Osteoblast (primary cell): Measurements from ENCODE around the gene UNC5C. TPM values are rescaled to one million over a fixed set of nuclear protein-coding genes. Genes with fewer than 3 reads are reported as not detected.

Source experiments
- DNase-seq: peaks from one replicate; pipeline ENCODE4 v3.0.0; 2011; ENCODE audit warnings: low spot score, mixed read lengths; ENCODE audit not compliant: insufficient read length; ENCODE audit errors: missing footprints
- H2AFZ ChIP-seq: 2 replicates; pipeline ENCODE4 v1.6.0; 2011; ENCODE audit warnings: mild to moderate bottlenecking, low read length
- H3K27ac ChIP-seq: 2 replicates; pipeline ENCODE4 v1.5.1; 2011; ENCODE audit warnings: mild to moderate bottlenecking, low read depth, low read length, moderate library complexity
- H3K27me3 ChIP-seq: 2 replicates; pipeline ENCODE4 v1.6.0; 2012; ENCODE audit warnings: mild to moderate bottlenecking, control low read depth, inconsistent platforms, low read length, moderate library complexity; ENCODE audit not compliant: insufficient read depth
- H3K36me3 ChIP-seq: 2 replicates; pipeline ENCODE4 v1.5.1; 2011; ENCODE audit warnings: mild to moderate bottlenecking, low read length, control low read depth, moderate library complexity; ENCODE audit not compliant: insufficient read depth
- H3K4me1 ChIP-seq: 2 replicates; pipeline ENCODE4 v1.5.1; 2011; ENCODE audit warnings: mild to moderate bottlenecking, low read length, control low read depth, moderate library complexity; ENCODE audit not compliant: insufficient read depth
- H3K4me2 ChIP-seq: 2 replicates; pipeline ENCODE4 v1.6.0; 2011; ENCODE audit warnings: mild to moderate bottlenecking, low read length; ENCODE audit not compliant: insufficient read depth
- H3K4me3 ChIP-seq: fragments of 200-600 bp; sonication (generic); 3 replicates; pipeline ENCODE4 v1.5.1; 2012; ENCODE audit warnings: mild to moderate bottlenecking, low read length, inconsistent platforms; ENCODE audit not compliant: insufficient read depth
- H3K79me2 ChIP-seq: 2 replicates; pipeline ENCODE4 v1.6.0; 2012; ENCODE audit warnings: mild to moderate bottlenecking, low read length, control low read depth, inconsistent platforms; ENCODE audit not compliant: insufficient read depth
- H3K9me3 ChIP-seq: 2 replicates; pipeline ENCODE4 v1.5.1; 2011; ENCODE audit warnings: low read depth, low read length, control low read depth
- H4K20me1 ChIP-seq: 2 replicates; pipeline ENCODE4 v1.6.0; 2012; ENCODE audit warnings: mild to moderate bottlenecking, low read length, control low read depth; ENCODE audit not compliant: insufficient read depth
- total RNA-seq: library from RNA; depleted of rRNA; stranded (reverse); fragments of >200 nt; gene quantifications from 2 replicates; pipeline ENCODE4 v1.2.3, GENCODE V29; 2012
- TF ChIP-seq, protein P1 (sequence below): IDR thresholded peaks from 2 replicates; pipeline ENCODE4 v1.5.1; 2011; ENCODE audit warnings: mild to moderate bottlenecking, low read depth, low read length, moderate library complexity; ENCODE audit errors: extremely low read depth

The UNC5C gene
- total RNA-seq, 1 donor: 9.0 TPM

DNA sequence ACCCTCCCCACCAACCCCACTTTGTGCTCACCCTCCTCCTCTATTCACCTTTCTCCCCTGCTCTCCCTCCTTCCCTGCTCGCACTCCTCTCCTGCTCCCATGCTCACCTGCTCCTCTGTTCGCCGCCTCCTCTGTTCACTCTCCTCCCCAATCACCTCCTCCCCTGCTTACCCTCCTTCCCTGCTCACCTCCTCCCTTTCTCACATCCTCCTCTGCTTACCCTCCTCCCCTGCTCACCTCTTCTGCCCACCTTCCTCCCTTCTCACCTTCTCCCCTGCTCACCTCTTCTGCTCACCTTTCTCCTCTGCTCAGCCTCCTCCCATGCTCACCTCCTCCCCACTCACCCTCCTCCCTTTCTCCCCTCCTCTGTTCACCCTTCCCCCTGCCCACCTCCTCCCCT, 357.2 kb downstream of the UNC5C start:
- TF ChIP-seq, protein P1, sequence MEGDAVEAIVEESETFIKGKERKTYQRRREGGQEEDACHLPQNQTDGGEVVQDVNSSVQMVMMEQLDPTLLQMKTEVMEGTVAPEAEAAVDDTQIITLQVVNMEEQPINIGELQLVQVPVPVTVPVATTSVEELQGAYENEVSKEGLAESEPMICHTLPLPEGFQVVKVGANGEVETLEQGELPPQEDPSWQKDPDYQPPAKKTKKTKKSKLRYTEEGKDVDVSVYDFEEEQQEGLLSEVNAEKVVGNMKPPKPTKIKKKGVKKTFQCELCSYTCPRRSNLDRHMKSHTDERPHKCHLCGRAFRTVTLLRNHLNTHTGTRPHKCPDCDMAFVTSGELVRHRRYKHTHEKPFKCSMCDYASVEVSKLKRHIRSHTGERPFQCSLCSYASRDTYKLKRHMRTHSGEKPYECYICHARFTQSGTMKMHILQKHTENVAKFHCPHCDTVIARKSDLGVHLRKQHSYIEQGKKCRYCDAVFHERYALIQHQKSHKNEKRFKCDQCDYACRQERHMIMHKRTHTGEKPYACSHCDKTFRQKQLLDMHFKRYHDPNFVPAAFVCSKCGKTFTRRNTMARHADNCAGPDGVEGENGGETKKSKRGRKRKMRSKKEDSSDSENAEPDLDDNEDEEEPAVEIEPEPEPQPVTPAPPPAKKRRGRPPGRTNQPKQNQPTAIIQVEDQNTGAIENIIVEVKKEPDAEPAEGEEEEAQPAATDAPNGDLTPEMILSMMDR: no peak
- no peaks in the 10 kb centered on the region for H3K27me3 ChIP-seq
- H3K9me3 ChIP-seq: no peaks in the 10 kb centered on the region
- no peak overlapping the region for H3K4me2 ChIP-seq
- H2AFZ ChIP-seq: no peak overlapping the region
- no peaks in the 10 kb centered on the region for H4K20me1 ChIP-seq
- H3K4me3 ChIP-seq: no peak overlapping the region
- no peaks in the 10 kb centered on the region for H3K79me2 ChIP-seq
- H3K4me1 ChIP-seq: no peaks in the 10 kb centered on the region
- H3K36me3 ChIP-seq: no peaks in the 10 kb centered on the region
- DNase-seq: no peak
- H3K27ac ChIP-seq: no peak overlapping the region

DNA sequence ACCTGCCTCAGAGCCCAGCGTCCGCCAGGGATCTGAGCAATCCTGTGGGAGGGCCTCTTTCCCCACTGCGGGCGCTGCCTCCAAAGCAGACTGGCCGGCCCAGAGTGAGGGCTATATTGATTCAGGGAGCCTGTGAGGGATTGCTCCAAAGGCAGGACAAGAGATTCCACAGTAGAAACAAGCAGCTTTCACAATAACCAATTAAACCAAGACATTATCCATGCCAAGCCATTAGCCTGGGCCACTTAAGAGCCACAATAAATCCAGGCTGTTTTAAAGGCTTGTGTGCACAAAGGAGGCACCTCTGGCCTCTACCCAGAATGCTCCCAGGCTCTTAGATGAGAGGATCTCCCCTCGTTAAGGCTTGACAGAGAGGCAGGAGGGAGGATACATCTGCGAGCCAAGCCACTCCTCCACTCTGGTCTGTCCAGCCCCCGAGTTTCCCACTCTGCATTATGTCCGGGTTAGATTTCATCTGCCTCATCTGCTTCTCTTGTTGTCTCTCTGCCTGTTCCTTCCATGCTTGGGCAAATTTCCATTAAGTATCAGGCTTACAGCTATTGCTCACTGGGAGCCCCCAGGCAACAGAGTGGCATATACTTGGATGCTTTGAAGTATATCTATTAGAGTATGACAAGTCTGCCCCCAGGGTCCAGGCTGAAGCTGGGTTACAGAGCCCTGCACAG, 357.9 kb downstream of the UNC5C start:
- no peaks in the 10 kb centered on the region for H3K36me3 ChIP-seq
- H3K4me3 ChIP-seq: no peak overlapping the region
- no peaks in the 10 kb centered on the region for H3K4me1 ChIP-seq
- no peak for DNase-seq
- H3K27ac ChIP-seq: no peak overlapping the region
- H2AFZ ChIP-seq: no peak overlapping the region
- H4K20me1 ChIP-seq: no peaks in the 10 kb centered on the region
- no peaks in the 10 kb centered on the region for H3K9me3 ChIP-seq
- H3K4me2 ChIP-seq: no peak overlapping the region
- TF ChIP-seq, protein P1: no peak
- no peaks in the 10 kb centered on the region for H3K79me2 ChIP-seq
- H3K27me3 ChIP-seq: no peaks in the 10 kb centered on the region

DNA sequence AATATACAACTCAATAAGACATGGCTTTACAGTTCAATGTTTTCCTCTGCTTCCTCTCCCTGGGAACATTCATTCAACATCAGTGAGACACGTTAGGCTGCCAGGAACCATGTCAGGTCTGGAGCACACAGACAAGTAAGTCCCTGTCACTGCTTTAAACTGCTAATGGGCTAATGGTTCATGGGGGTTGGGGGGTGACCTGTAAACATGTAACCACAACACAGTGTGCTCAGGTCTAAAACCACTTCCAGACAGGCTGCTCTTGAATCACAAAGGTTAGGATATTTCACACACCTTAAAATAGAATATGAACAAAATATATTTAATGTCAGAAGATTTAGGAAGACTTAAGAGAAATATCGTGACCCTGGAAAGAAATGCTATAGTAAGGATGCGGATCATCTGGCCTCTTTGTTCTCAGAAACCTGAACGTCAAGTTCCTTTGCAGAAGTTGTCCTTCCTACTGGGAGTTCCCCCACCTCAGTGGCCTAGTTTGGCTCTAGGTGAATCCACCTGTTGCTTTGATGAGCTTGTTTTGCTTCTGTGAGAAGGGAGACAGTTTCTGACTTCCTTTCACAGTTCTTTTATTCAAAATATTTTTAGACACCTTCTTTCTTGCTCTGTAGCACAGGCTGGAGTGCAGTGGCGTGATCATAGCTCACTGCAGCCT, 359.9 kb downstream of the UNC5C start:
- Histone ChIP-seq H3K79me2 (no peaks in the 10 kb centered on the region), H3K27me3 (no peaks in the 10 kb centered on the region), H2AFZ (no peak overlapping the region), H4K20me1 (no peaks in the 10 kb centered on the region), H3K9me3 (no peaks in the 10 kb centered on the region), H3K4me3 (no peak overlapping the region), H3K27ac (no peak overlapping the region), H3K4me2 (no peak overlapping the region), H3K4me1 (no peaks in the 10 kb centered on the region), H3K36me3 (no peaks in the 10 kb centered on the region)
- TF ChIP-seq, protein P1: no peak
- DNase-seq: no peak

DNA sequence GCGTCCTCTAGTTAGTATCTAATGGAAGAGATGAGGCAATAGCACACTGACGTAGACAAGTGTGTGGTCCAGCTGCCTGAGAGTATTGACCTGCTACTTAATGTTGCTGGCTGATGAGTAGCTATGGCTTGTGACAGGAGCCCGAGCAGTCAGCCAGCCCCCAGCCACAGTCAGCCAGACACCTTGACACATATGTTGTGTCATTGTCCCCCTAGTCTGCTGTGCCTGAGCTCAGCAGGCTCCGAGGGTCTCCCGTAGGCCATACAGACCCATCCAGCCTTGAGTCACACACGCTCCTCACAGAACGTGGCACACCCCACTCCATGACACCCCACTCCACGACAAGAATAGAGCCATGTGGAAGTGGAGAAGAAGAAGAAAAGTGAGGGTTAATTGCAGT, 362.1 kb downstream of the UNC5C start:
- H3K4me2 ChIP-seq: no peak overlapping the region
- no peaks in the 10 kb centered on the region for H3K27me3 ChIP-seq
- no peaks in the 10 kb centered on the region for H3K4me1 ChIP-seq
- H3K79me2 ChIP-seq: no peaks in the 10 kb centered on the region
- TF ChIP-seq, protein P1: no peak
- no peaks in the 10 kb centered on the region for H3K36me3 ChIP-seq
- no peak for DNase-seq
- no peak overlapping the region for H3K4me3 ChIP-seq
- H3K9me3 ChIP-seq: no peaks in the 10 kb centered on the region
- no peak overlapping the region for H3K27ac ChIP-seq
- H4K20me1 ChIP-seq: no peaks in the 10 kb centered on the region
- no peak overlapping the region for H2AFZ ChIP-seq
